Mesothelial cell of epicardium (in vitro differentiated cells): ENCODE measurements around the gene CD82. TPM values are rescaled to one million over a fixed set of nuclear protein-coding genes. Genes with fewer than 3 reads are reported as not detected.

ENCODE experiments used
- DNase-seq, 2 experiments: peaks; one replicate each; pipeline ENCODE4 v3.0.0; 2021; ENCODE audit warnings: low spot score in 2 of 2; ENCODE audit not compliant: unreplicated experiment in 2 of 2
- H3K27ac Mint-ChIP-seq: 2 replicates; pipeline ENCODE4 v1.8.0; 2021; ENCODE audit warnings: mixed read lengths
- H3K27me3 Mint-ChIP-seq: 2 replicates; pipeline ENCODE4 v1.8.0; 2021; ENCODE audit warnings: low read depth, mixed read lengths
- H3K36me3 Mint-ChIP-seq: 2 replicates; pipeline ENCODE4 v1.8.0; 2021; ENCODE audit warnings: mixed read lengths
- H3K4me1 Mint-ChIP-seq: 2 replicates; pipeline ENCODE4 v1.8.0; 2021; ENCODE audit warnings: mixed read lengths
- H3K4me3 Mint-ChIP-seq: 2 replicates; pipeline ENCODE4 v1.8.0; 2021; ENCODE audit warnings: mild to moderate bottlenecking, moderate library complexity, mixed read lengths
- H3K9me3 Mint-ChIP-seq: 2 replicates; pipeline ENCODE4 v1.8.0; 2021; ENCODE audit warnings: mixed read lengths
- total RNA-seq: library from RNA; stranded (reverse); gene quantifications from 3 replicates; pipeline ENCODE4 v1.2.1, GENCODE V29; 2021
- TF ChIP-seq, protein P1 (sequence below): fragments of 200-600 bp; sonication (generic); IDR thresholded peaks from one replicate; pipeline ENCODE4 v1.5.0; 2021; ENCODE audit warnings: antibody characterized with exemption; ENCODE audit not compliant: unreplicated experiment

CD82 gene
- total RNA-seq, 1 donor from 2014 or later: 11.2 TPM

DNA sequence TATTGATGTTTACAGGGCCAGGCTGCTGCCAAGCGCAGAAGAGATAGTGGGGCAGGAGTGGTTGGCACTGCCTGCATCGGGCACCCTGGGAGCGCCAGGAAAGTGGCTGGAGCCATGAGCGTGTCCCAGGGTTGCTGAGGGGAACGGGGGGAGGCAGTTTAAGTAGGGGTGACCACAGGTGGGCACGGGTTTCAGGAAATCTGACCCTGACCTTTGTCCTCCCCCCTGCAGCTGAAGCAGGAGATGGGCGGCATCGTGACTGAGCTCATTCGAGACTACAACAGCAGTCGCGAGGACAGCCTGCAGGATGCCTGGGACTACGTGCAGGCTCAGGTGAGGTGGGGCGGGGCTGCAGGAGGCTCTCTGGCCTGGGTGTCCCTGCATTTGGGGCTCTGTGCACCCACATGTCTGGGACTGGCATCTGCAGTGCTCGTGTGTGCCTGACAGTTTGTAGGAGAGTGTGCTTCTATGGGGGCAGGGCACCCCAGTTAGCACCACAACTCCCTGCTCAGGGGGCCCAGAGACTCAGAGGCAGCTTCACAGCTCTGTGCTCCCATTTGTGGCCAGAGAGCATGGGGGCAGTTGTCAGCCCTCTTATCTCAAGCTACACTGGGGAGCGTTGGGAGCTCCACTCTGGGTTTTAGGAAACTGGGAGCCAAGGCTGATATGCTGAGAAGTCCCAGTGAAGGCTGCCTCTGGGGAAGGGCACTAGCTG is 49.7 kb downstream of the CD82 start:
- TF ChIP-seq, protein P1, sequence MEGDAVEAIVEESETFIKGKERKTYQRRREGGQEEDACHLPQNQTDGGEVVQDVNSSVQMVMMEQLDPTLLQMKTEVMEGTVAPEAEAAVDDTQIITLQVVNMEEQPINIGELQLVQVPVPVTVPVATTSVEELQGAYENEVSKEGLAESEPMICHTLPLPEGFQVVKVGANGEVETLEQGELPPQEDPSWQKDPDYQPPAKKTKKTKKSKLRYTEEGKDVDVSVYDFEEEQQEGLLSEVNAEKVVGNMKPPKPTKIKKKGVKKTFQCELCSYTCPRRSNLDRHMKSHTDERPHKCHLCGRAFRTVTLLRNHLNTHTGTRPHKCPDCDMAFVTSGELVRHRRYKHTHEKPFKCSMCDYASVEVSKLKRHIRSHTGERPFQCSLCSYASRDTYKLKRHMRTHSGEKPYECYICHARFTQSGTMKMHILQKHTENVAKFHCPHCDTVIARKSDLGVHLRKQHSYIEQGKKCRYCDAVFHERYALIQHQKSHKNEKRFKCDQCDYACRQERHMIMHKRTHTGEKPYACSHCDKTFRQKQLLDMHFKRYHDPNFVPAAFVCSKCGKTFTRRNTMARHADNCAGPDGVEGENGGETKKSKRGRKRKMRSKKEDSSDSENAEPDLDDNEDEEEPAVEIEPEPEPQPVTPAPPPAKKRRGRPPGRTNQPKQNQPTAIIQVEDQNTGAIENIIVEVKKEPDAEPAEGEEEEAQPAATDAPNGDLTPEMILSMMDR: no peak
- DNase-seq: no peak
- no peaks in the 10 kb centered on the region for H3K36me3 Mint-ChIP-seq
- H3K4me3 Mint-ChIP-seq: no peak overlapping the region
- H3K9me3 Mint-ChIP-seq: no peaks in the 10 kb centered on the region
- no peak overlapping the region for H3K27ac Mint-ChIP-seq
- H3K4me1 Mint-ChIP-seq: no peaks in the 10 kb centered on the region
- no peaks in the 10 kb centered on the region for H3K27me3 Mint-ChIP-seq

DNA sequence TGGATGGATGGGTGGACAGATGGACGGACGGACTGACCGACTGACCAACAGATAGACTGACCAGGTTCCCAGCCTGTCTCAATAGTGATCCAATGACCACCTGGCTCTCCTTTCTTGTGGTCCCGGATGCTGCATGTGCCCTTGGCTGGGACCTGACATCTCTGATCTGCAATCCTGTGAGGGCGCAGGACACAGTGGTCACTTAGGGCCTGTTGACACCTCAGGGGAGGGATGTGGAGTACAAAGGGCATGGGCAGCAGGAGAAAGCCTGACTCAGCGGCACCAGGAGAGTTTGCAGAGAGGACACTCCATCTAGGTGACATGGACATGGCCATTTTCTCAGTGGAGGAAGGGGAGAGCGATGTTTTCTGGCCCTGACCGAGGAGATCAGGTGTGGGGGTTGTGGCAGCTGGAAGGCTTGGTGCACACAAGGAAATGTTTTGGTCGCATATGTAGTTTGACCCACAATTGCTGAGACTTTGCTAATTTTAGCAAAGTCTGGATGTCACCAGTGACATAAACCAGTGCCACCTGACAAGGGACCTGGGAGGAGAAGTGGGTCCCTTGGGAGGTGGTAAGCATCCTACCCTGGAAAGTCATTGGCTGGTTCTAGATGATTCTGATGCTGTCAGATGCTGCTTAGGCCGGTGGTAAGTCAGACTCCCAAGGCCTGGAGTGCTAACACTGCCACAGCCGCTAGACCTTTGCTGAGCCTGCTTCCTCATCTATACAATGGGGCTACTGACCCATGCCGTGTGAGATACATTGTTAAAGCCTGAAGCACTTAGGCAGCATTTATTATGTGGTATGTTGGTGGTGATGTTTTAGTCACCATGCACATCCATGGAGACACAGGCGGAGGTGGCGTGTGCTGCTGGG is 50.7 kb downstream of the CD82 start:
- TF ChIP-seq, protein P1: no peak
- H3K4me3 Mint-ChIP-seq: no peak overlapping the region
- no peak for DNase-seq
- no peak overlapping the region for H3K27ac Mint-ChIP-seq
- peaks cover under 1% of the 10 kb centered on the region for H3K4me1 Mint-ChIP-seq
- no peaks in the 10 kb centered on the region for H3K27me3 Mint-ChIP-seq
- no peaks in the 10 kb centered on the region for H3K9me3 Mint-ChIP-seq
- no peaks in the 10 kb centered on the region for H3K36me3 Mint-ChIP-seq

GRCh38 chr11:44617671-44618461 is 52.4 kb downstream of the CD82 start:
- H3K4me1 Mint-ChIP-seq: peaks cover 3% of the 10 kb centered on the region
- DNase-seq: no peak

GRCh38 chr11:44618561-44619425 is 53.3 kb downstream of the CD82 start:
- Mint-ChIP-seq H3K36me3 (no peaks in the 10 kb centered on the region), H3K4me1 (peaks cover 5% of the 10 kb centered on the region), H3K9me3 (no peaks in the 10 kb centered on the region), H3K4me3 (no peak overlapping the region), H3K27me3 (no peaks in the 10 kb centered on the region), H3K27ac (no peak overlapping the region)
- TF ChIP-seq, protein P1: no peak
- peak; percentile 16 to 27 for DNase-seq

More at GRCh38 chr11:44617671-44618461, 52.4 kb downstream of the CD82 start:
- TF ChIP-seq, protein P1: no peak
- Mint-ChIP-seq H3K9me3 (no peaks in the 10 kb centered on the region), H3K27me3 (no peaks in the 10 kb centered on the region), H3K36me3 (no peaks in the 10 kb centered on the region), H3K27ac (no peak overlapping the region), H3K4me3 (no peak overlapping the region)

GRCh38 chr11:44620328-44620725 is 54.9 kb downstream of the CD82 start:
- H3K36me3 Mint-ChIP-seq: no peaks in the 10 kb centered on the region
- no peak overlapping the region for H3K27ac Mint-ChIP-seq
- peak; percentile 3 to 17 for DNase-seq
- H3K4me1 Mint-ChIP-seq: peaks cover 12% of the 10 kb centered on the region
- H3K9me3 Mint-ChIP-seq: no peaks in the 10 kb centered on the region
- TF ChIP-seq, protein P1: no peak
- H3K27me3 Mint-ChIP-seq: no peaks in the 10 kb centered on the region
- H3K4me3 Mint-ChIP-seq: no peak overlapping the region
